Tibial nerve (tissue), 4 donors: ENCODE results near the gene NF2. TPM values are rescaled to one million over a fixed set of nuclear protein-coding genes. Genes with fewer than 3 reads are reported as not detected.

Source experiments
- DNase-seq, 2 donors: peaks; one replicate each; pipeline ENCODE4 v3.0.0-alpha.2; 2019; ENCODE audit warnings: low spot score in 2 of 2
- H3K27ac ChIP-seq, 4 donors: fragments of 200-600 bp; sonication (generic) in 3 of 4; one replicate each; pipeline ENCODE4 v1.5.1; 2017 to 2019; ENCODE audit warnings: mild to moderate bottlenecking in 1 of 4
- H3K27me3 ChIP-seq, 2 donors: fragments of 200-600 bp; sonication (generic) in 1 of 2; one replicate each; pipeline versions ENCODE4 v1.5.1 to v1.6.0; 2017 to 2019
- H3K36me3 ChIP-seq, 3 donors: fragments of 200-600 bp; sonication (generic); one replicate each; pipeline ENCODE4 v1.5.1; 2018 to 2019
- H3K4me1 ChIP-seq, 4 donors: fragments of 200-600 bp; sonication (generic) in 3 of 4; one replicate each; pipeline ENCODE4 v1.5.1; 2017 to 2019
- H3K4me3 ChIP-seq, 4 donors: fragments of 200-600 bp; sonication (generic) in 3 of 4; one replicate each; pipeline ENCODE4 v1.5.1; 2017 to 2019; ENCODE audit warnings: mild to moderate bottlenecking in 1 of 4, moderate library complexity in 1 of 4
- H3K9me3 ChIP-seq, 4 donors: fragments of 200-600 bp; sonication (generic) in 3 of 4; one replicate each; pipeline ENCODE4 v1.5.1; 2017 to 2019
- EP300 ChIP-seq, 2 donors: sonication (generic); formaldehyde crosslinking; IDR thresholded peaks; one replicate each; pipeline ENCODE4 v1.6.1; 2017; ENCODE audit warnings: antibody characterized with exemption in 2 of 2, mild to moderate bottlenecking in 1 of 2
- POLR2A ChIP-seq, 2 donors: fragments of 450-650 bp; IDR thresholded peaks; one replicate each; pipeline ENCODE4 v1.6.1; 2017; ENCODE audit warnings: antibody characterized with exemption in 2 of 2, mild to moderate bottlenecking in 2 of 2, moderate library complexity in 2 of 2
- WGBS, 2 donors: methylation state at CpG; one replicate each; pipeline ENCODE4 v1.1.5; 2018; 5-methylcytosine and 5-hydroxymethylcytosine counted together
- total RNA-seq, 4 donors: library from RNA; depleted of rRNA; stranded (reverse); fragments of >200 nt; gene quantifications; one replicate each; pipeline ENCODE4 v1.1.0, GENCODE V29; 2016
- TF ChIP-seq, protein P1 (sequence below), 5 experiments: fragments of 200-600 bp in 3 of 5; fragments of 450-650 bp in 2 of 5; sonication (generic) in 3 of 5; IDR thresholded peaks; one replicate each; pipeline ENCODE4 v1.5.1; 2016 to 2019; ENCODE audit warnings: antibody characterized with exemption in 5 of 5, mild to moderate bottlenecking in 3 of 5, moderate library complexity in 2 of 5

NF2 gene
- total RNA-seq, 4 donors from 2014 or later: 24.9 to 39.0 (median 28.8) TPM

DNA sequence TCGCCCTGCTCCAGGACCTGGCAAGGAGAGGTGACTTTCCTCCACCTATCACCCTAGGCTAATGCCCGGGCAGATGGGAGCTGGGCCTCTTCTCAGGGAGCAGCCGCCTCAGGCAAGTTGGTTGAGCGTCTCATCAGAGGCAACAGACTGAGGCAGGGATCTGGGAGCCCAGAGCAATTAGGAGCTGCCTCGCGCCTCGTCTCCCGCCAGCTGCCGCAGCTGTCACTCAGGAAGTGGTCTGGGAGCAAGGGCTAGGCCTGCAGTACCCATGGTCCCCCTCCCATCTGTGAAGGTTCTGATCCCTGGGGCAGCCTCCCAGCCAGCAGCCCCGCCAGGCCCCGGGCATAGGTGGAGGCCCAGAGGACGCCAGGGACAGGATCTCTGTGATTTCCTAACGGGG, 111.8 kb downstream of the NF2 start:
- DNase-seq: no peak
- H3K4me3 ChIP-seq: no peak overlapping the region
- no peaks in the 10 kb centered on the region for H3K9me3 ChIP-seq
- peaks cover 0 to 8% (median 2%) of the 10 kb centered on the region in 4 donors for H3K4me1 ChIP-seq
- 56 to 76% methylated on average over 8 to 13 of the region's 13 CpGs for WGBS, 2 donors
- peaks cover 0 to 56% of the 10 kb centered on the region in 2 donors for H3K27me3 ChIP-seq
- TF ChIP-seq, protein P1, sequence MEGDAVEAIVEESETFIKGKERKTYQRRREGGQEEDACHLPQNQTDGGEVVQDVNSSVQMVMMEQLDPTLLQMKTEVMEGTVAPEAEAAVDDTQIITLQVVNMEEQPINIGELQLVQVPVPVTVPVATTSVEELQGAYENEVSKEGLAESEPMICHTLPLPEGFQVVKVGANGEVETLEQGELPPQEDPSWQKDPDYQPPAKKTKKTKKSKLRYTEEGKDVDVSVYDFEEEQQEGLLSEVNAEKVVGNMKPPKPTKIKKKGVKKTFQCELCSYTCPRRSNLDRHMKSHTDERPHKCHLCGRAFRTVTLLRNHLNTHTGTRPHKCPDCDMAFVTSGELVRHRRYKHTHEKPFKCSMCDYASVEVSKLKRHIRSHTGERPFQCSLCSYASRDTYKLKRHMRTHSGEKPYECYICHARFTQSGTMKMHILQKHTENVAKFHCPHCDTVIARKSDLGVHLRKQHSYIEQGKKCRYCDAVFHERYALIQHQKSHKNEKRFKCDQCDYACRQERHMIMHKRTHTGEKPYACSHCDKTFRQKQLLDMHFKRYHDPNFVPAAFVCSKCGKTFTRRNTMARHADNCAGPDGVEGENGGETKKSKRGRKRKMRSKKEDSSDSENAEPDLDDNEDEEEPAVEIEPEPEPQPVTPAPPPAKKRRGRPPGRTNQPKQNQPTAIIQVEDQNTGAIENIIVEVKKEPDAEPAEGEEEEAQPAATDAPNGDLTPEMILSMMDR (IDR thresholded peaks at IDR 0.05): no peak
- TF ChIP-seq POLR2A (IDR thresholded peaks at IDR 0.05): no peak
- no peaks in the 10 kb centered on the region for H3K36me3 ChIP-seq
- H3K27ac ChIP-seq: no peak overlapping the region

GRCh38 chr22:29715705-29716104, 112.3 kb downstream of the NF2 start:
- Histone ChIP-seq H3K27me3 (peaks cover 0 to 55% of the 10 kb centered on the region in 2 donors), H3K4me3 (no peak overlapping the region), H3K9me3 (no peaks in the 10 kb centered on the region), H3K4me1 (peaks cover 0 to 13% (median 4%) of the 10 kb centered on the region in 4 donors), H3K36me3 (no peaks in the 10 kb centered on the region), H3K27ac (no peak overlapping the region)
- DNase-seq: no peak
- TF ChIP-seq POLR2A (IDR thresholded peaks at IDR 0.05): no peak
- TF ChIP-seq, protein P1 (IDR thresholded peaks at IDR 0.05): no peak
- no peak for TF ChIP-seq EP300 (IDR thresholded peaks at IDR 0.05)
- WGBS, 2 donors: 30 to 47% methylated on average over 5 of the region's 5 CpGs

GRCh38 chr22:29716814-29717545, 113.5 kb downstream of the NF2 start:
- no peaks in the 10 kb centered on the region for H3K9me3 ChIP-seq
- H3K27me3 ChIP-seq: peaks cover 0 to 68% of the 10 kb centered on the region in 2 donors
- H3K4me3 ChIP-seq: no peak overlapping the region
- DNase-seq: peak in 1 of 2 donors; percentile 38
- no peak overlapping the region for H3K27ac ChIP-seq
- H3K4me1 ChIP-seq: peaks cover 0 to 18% (median 5%) of the 10 kb centered on the region in 4 donors
- H3K36me3 ChIP-seq: no peaks in the 10 kb centered on the region
- TF ChIP-seq, protein P1 (IDR thresholded peaks at IDR 0.05): no peak
- TF ChIP-seq EP300 (IDR thresholded peaks at IDR 0.05): no peak
- WGBS, 2 donors: 63 to 64% methylated on average over 16 of the region's 16 CpGs

DNA sequence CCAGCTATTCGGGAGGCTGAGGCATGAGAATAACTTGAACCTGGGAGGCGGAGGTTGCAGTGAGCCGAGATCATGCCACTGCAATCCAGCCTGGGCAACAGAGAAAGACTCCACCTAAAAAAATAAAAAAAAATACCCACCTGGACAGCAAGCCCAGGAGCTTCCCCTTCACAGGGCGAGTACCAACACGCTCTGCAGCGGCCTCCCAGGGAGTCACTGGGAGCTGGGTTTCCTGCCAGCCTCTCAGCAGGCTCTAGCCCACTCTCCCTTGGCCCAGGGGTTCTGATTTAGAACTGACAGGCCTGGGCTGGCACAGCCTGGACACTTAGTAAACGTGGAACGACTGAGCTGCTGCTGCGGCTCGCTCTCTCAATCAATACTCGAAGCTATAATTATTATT, 114.4 kb downstream of the NF2 start:
- H3K27me3 ChIP-seq: peaks cover 0 to 61% of the 10 kb centered on the region in 2 donors
- H3K36me3 ChIP-seq: no peaks in the 10 kb centered on the region
- no peak for DNase-seq
- H3K4me3 ChIP-seq: no peak overlapping the region
- TF ChIP-seq, protein P1 (IDR thresholded peaks at IDR 0.05): no peak
- TF ChIP-seq EP300 (IDR thresholded peaks at IDR 0.05) (no peak), POLR2A (IDR thresholded peaks at IDR 0.05) (no peak)
- peaks cover 0 to 18% (median 5%) of the 10 kb centered on the region in 4 donors for H3K4me1 ChIP-seq
- WGBS, 2 donors: 81 to 94% methylated on average over 11 of the region's 11 CpGs
- no peaks in the 10 kb centered on the region for H3K9me3 ChIP-seq
- no peak overlapping the region for H3K27ac ChIP-seq
